Measurements from ENCODE around the gene RPL5. TPM values are rescaled to one million over a fixed set of nuclear protein-coding genes. Genes with fewer than 3 reads are reported as not detected.

Gene RPL5
- total RNA-seq, 2 donors from 2014 or later, result 1,039 to 1,980 TPM

GRCh38 chr1:92879316-92879968 is 47.6 kb downstream of the RPL5 start:
- no peak for DNase-seq (ENCODE audit: low spot score)
- TF ChIP-seq, protein P1, sequence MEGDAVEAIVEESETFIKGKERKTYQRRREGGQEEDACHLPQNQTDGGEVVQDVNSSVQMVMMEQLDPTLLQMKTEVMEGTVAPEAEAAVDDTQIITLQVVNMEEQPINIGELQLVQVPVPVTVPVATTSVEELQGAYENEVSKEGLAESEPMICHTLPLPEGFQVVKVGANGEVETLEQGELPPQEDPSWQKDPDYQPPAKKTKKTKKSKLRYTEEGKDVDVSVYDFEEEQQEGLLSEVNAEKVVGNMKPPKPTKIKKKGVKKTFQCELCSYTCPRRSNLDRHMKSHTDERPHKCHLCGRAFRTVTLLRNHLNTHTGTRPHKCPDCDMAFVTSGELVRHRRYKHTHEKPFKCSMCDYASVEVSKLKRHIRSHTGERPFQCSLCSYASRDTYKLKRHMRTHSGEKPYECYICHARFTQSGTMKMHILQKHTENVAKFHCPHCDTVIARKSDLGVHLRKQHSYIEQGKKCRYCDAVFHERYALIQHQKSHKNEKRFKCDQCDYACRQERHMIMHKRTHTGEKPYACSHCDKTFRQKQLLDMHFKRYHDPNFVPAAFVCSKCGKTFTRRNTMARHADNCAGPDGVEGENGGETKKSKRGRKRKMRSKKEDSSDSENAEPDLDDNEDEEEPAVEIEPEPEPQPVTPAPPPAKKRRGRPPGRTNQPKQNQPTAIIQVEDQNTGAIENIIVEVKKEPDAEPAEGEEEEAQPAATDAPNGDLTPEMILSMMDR (IDR thresholded peaks at IDR 0.05), result no peak
- TF ChIP-seq POLR2AphosphoS5 (IDR thresholded peaks at IDR 0.05), result no peak
- no peak for TF ChIP-seq POLR2A (IDR thresholded peaks at IDR 0.05)
- Histone ChIP-seq H3K4me3 (no peak overlapping the region), H3K36me3 (no peaks in the 10 kb centered on the region), H3K9me3 (no peaks in the 10 kb centered on the region), H3K27ac (no peak overlapping the region), H3K4me1 (replicated peaks) (peaks cover 4% of the 10 kb centered on the region), H3K27me3 (replicated peaks; ENCODE audit: insufficient read depth) (no peaks in the 10 kb centered on the region)
- WGBS, result 77% methylated on average over 4 of the region's 4 CpGs
- intact Hi-C loops (cut with DNase I), result no loop called here

- no peak overlapping the region for H3K4me3 ChIP-seq
- WGBS, result 87% methylated on average over 3 of the region's 3 CpGs
- intact Hi-C loops (cut with DNase I), result no loop called here
- peaks cover 4% of the 10 kb centered on the region for H3K4me1 ChIP-seq (replicated peaks)
- H3K27me3 ChIP-seq (replicated peaks; ENCODE audit: insufficient read depth), result no peaks in the 10 kb centered on the region
- no peak for DNase-seq (ENCODE audit: low spot score)
- TF ChIP-seq, protein P1 (IDR thresholded peaks at IDR 0.05), result no peak
- TF ChIP-seq POLR2A (IDR thresholded peaks at IDR 0.05) (no peak), POLR2AphosphoS5 (IDR thresholded peaks at IDR 0.05) (no peak)
- H3K27ac ChIP-seq, result no peak overlapping the region
- H3K36me3 ChIP-seq, result no peaks in the 10 kb centered on the region
- no peaks in the 10 kb centered on the region for H3K9me3 ChIP-seq
These were observed 49.6 kb downstream of the RPL5 start for GRCh38 chr1:92881391-92881790.

DNA sequence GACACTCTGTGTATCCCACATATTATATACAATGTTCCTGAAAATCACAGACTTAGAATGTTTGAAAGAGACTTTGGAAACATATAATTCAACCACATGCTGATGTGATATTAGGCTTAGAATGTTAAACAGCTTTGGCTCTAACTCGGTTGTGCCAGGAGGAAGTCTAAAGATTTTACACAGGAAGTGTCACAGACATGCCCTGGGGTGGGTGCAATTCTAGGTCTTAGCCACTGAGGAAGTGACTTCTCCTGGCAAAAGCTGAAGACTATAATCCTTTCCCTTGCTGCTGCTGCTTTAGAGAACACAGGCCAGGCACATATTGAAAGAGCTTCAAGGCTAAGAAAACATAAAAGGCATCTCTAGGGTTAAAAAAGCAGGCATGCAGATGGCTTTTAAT is 51.0 kb downstream of the RPL5 start:
- TF ChIP-seq, protein P1 (IDR thresholded peaks at IDR 0.05), result no peak
- TF ChIP-seq POLR2A (IDR thresholded peaks at IDR 0.05) (no peak), POLR2AphosphoS5 (IDR thresholded peaks at IDR 0.05) (no peak)
- no peak overlapping the region for H3K4me3 ChIP-seq
- DNase-seq (ENCODE audit: low spot score), result no peak
- H3K4me1 ChIP-seq (replicated peaks), result peaks cover 3% of the 10 kb centered on the region
- intact Hi-C loops (cut with DNase I), result no loop called here
- no peak overlapping the region for H3K27ac ChIP-seq
- WGBS, result 50% methylated on average over 1 of the region's 1 CpG
- no peaks in the 10 kb centered on the region for H3K9me3 ChIP-seq
- no peaks in the 10 kb centered on the region for H3K27me3 ChIP-seq (replicated peaks; ENCODE audit: insufficient read depth)
- no peaks in the 10 kb centered on the region for H3K36me3 ChIP-seq

DNA sequence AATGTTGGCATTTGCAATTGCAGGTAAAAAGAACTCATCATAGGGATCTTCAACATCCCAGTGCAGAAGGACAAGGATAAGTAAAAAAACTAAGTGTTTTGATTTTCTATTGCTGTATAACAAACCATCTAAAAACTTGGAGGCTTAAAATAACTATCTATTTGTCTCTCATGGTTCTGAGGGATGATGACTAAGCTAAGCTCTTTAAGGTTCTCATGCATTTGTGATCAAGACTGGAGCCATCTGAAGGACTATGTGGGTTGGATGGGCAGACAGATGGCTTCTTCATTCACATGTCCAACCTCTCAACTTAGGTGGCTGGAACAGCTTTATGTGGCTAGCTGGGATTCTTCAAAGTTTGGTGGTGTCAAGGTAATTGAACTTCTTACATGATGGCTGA is 51.5 kb downstream of the RPL5 start:
- H3K4me1 ChIP-seq (replicated peaks), result no peaks in the 10 kb centered on the region
- no peak for DNase-seq (ENCODE audit: low spot score)
- H3K9me3 ChIP-seq, result no peaks in the 10 kb centered on the region
- H3K4me3 ChIP-seq, result no peak overlapping the region
- no peaks in the 10 kb centered on the region for H3K27me3 ChIP-seq (replicated peaks; ENCODE audit: insufficient read depth)
- no peak for TF ChIP-seq POLR2A (IDR thresholded peaks at IDR 0.05)
- TF ChIP-seq, protein P1 (IDR thresholded peaks at IDR 0.05), result no peak
- no peak for TF ChIP-seq POLR2AphosphoS5 (IDR thresholded peaks at IDR 0.05)
- intact Hi-C loops (cut with DNase I), result no loop called here
- H3K36me3 ChIP-seq, result no peaks in the 10 kb centered on the region
- H3K27ac ChIP-seq, result no peak overlapping the region

GRCh38 chr1:92884195-92884594 is 52.4 kb downstream of the RPL5 start:
- 94% methylated on average over 1 of the region's 1 CpG for WGBS
- H3K27me3 ChIP-seq (replicated peaks; ENCODE audit: insufficient read depth), result no peaks in the 10 kb centered on the region
- H3K4me1 ChIP-seq (replicated peaks), result no peaks in the 10 kb centered on the region
- DNase-seq (ENCODE audit: low spot score), result no peak
- no peak overlapping the region for H3K27ac ChIP-seq
- no peaks in the 10 kb centered on the region for H3K9me3 ChIP-seq
- intact Hi-C loops (cut with DNase I), result no loop called here
- H3K4me3 ChIP-seq, result no peak overlapping the region
- H3K36me3 ChIP-seq, result no peaks in the 10 kb centered on the region
- TF ChIP-seq POLR2A (IDR thresholded peaks at IDR 0.05), result no peak
- TF ChIP-seq, protein P1 (IDR thresholded peaks at IDR 0.05), result no peak
- TF ChIP-seq POLR2AphosphoS5 (IDR thresholded peaks at IDR 0.05), result no peak

Measured in prostate gland (tissue), 2 donors.